GM12878 (cell line): ENCODE measurements around the gene SEC16A. TPM values are rescaled to one million over a fixed set of nuclear protein-coding genes. Genes with fewer than 3 reads are reported as not detected.

Experiments used
- BMI1 ChIP-seq: fragments of 450-650 bp; IDR thresholded peaks from 2 replicates; pipeline ENCODE4 v1.6.1; 2016; ENCODE audit warnings: mild to moderate bottlenecking, moderate library complexity, borderline replicate concordance
- CBX5 ChIP-seq: sonication (generic); IDR thresholded peaks from 2 replicates; pipeline ENCODE4 v1.6.1; 2016; ENCODE audit warnings: low read depth, moderate library complexity, mild to moderate bottlenecking, inconsistent platforms
- E4F1 ChIP-seq: fragments of 450-650 bp; IDR thresholded peaks from 2 replicates; pipeline ENCODE4 v1.6.1; 2018; ENCODE audit warnings: borderline replicate concordance, mild to moderate bottlenecking; ENCODE audit not compliant: partially characterized antibody
- ETV6 ChIP-seq, 2 experiments: fragments of 450-650 bp in 1 of 2; IDR thresholded peaks in 1 of 2; conservative IDR thresholded peaks in 1 of 2; 2 replicates each; pipeline ENCODE4 v1.6.1; 2014; ENCODE audit warnings: antibody characterized with exemption in 1 of 2, borderline replicate concordance in 1 of 2, low read depth in 1 of 2, mild to moderate bottlenecking in 1 of 2, moderate library complexity in 1 of 2
- GABPA ChIP-seq: IDR thresholded peaks from 2 replicates; pipeline ENCODE4 v1.6.1; 2014; ENCODE audit warnings: antibody characterized with exemption, low read depth, mild to moderate bottlenecking, inconsistent platforms
- IKZF1 ChIP-seq: fragments of 450-650 bp; conservative IDR thresholded peaks from 2 replicates; pipeline ENCODE4 v1.6.1; 2017; ENCODE audit warnings: antibody characterized with exemption, mild to moderate bottlenecking
- IKZF2 ChIP-seq, 2 experiments: fragments of 450-650 bp; IDR thresholded peaks; 2 replicates each; pipeline ENCODE4 v1.6.1; 2017; ENCODE audit warnings: mild to moderate bottlenecking in 2 of 2, moderate library complexity in 2 of 2
- KDM1A ChIP-seq: fragments of 200-600 bp; sonication (generic); IDR thresholded peaks from 2 replicates; pipeline ENCODE4 v1.6.1; 2016; ENCODE audit warnings: borderline replicate concordance
- KLF5 ChIP-seq: fragments of 450-650 bp; IDR thresholded peaks from 2 replicates; pipeline ENCODE4 v1.6.1; 2014; ENCODE audit warnings: mild to moderate bottlenecking; ENCODE audit not compliant: partially characterized antibody
- MYB ChIP-seq: fragments of 150-350 bp; IDR thresholded peaks from 2 replicates; pipeline ENCODE4 v1.6.1; 2014; ENCODE audit warnings: mild to moderate bottlenecking, low read depth, low read length, borderline replicate concordance
- RFX5 ChIP-seq: IDR thresholded peaks from 2 replicates; pipeline ENCODE4 v1.6.1; 2011; ENCODE audit warnings: low read depth, low read length, improper control_type of control experiment
- SUPT20H ChIP-seq: IDR thresholded peaks from 2 replicates; pipeline ENCODE4 v1.6.1; 2011; ENCODE audit warnings: low read depth, mild to moderate bottlenecking, low read length, moderate library complexity, borderline replicate concordance; ENCODE audit not compliant: control insufficient read depth
- TCF7 ChIP-seq: IDR thresholded peaks from 2 replicates; pipeline ENCODE4 v1.6.1; 2014; ENCODE audit warnings: antibody characterized with exemption, borderline replicate concordance
- WRNIP1 ChIP-seq: IDR thresholded peaks from 2 replicates; pipeline ENCODE4 v1.6.1; 2011; ENCODE audit warnings: low read depth, low read length, improper control_type of control experiment, borderline replicate concordance
- YY1 ChIP-seq: IDR thresholded peaks from 2 replicates; pipeline ENCODE4 v1.6.1; 2011; ENCODE audit warnings: low read depth, mild to moderate bottlenecking, low read length
- ZBED1 ChIP-seq: IDR thresholded peaks from 2 replicates; pipeline ENCODE4 v1.6.1; 2016; ENCODE audit warnings: borderline replicate concordance
- polyA plus RNA-seq, 11 experiments: library from polyadenylated mRNA; depleted of rRNA in 4 of 11; unstranded in 6 of 11; stranded (reverse) in 5 of 11; fragments of >200 nt; fragmentation: Nextera tagmentation in 4 of 11; fragmentation: Illumina TruSeq in 1 of 11; extraction: Ambion mirVana in 4 of 11; extraction: Trizol in 1 of 11; gene quantifications; 1 replicate in 1 of 11; 2 replicates in 10 of 11; pipeline versions ENCODE4 v1.2.1 to v1.2.3, GENCODE V29; 2011 to 2016; ENCODE audit warnings: inconsistent platforms in 2 of 11, missing spikeins in 2 of 11, low read depth in 1 of 11
- total RNA-seq, 4 experiments: library from RNA; depleted of rRNA in 3 of 4; stranded (reverse); fragments of >200 nt in 3 of 4; fragmentation: Illumina TruSeq in 1 of 4; extraction: Trizol in 1 of 4; gene quantifications; 2 replicates each; pipeline versions ENCODE4 v1.2.1 to v1.2.3, GENCODE V29; 2013 to 2021
- TF ChIP-seq, protein P1 (sequence below): fragments of 450-650 bp; IDR thresholded peaks from 2 replicates; pipeline ENCODE4 v1.6.1; 2014; ENCODE audit warnings: mild to moderate bottlenecking
- TF ChIP-seq, protein P2 (sequence below): fragments of 450-650 bp; IDR thresholded peaks from 2 replicates; pipeline ENCODE4 v1.6.1; 2018; ENCODE audit warnings: mild to moderate bottlenecking, low read depth, moderate library complexity; ENCODE audit not compliant: partially characterized antibody
- TF ChIP-seq, protein P3 (sequence below): fragments of 450-650 bp; IDR thresholded peaks from 2 replicates; pipeline ENCODE4 v1.6.1; 2017; ENCODE audit warnings: antibody characterized with exemption, mild to moderate bottlenecking, moderate library complexity

Gene SEC16A
- total and polyA plus RNA-seq, 10 of the 15 experiments (the other 5 are each of a cell fraction or from before 2014, with no cell fraction given), result 9.9 to 59.1 (median 21.7) TPM

- TF ChIP-seq SUPT20H (no peak), KLF5 (no peak), RFX5 (0 out of 2 replicates have a peak, but pooled peaks have one; percentile 19), MYB (no peak), KDM1A (no peak), WRNIP1 (no peak), TCF7 (no peak), IKZF2 (IDR thresholded peaks at IDR 0.05) (no peak), BMI1 (no peak), YY1 (peak; percentile 99), E4F1 (peak; percentile 23), ETV6 (conservative IDR thresholded peaks at IDR 0.05 in 1 of 2, IDR thresholded peaks at IDR 0.05 in 1 of 2; ENCODE audit: borderline replicate concordance in 1 of 2, low read depth in 1 of 2) (no peak), ZBED1 (no peak), GABPA (peak; percentile 90), CBX5 (no peak), IKZF1 (peak; percentile 54)
- TF ChIP-seq, protein P1, sequence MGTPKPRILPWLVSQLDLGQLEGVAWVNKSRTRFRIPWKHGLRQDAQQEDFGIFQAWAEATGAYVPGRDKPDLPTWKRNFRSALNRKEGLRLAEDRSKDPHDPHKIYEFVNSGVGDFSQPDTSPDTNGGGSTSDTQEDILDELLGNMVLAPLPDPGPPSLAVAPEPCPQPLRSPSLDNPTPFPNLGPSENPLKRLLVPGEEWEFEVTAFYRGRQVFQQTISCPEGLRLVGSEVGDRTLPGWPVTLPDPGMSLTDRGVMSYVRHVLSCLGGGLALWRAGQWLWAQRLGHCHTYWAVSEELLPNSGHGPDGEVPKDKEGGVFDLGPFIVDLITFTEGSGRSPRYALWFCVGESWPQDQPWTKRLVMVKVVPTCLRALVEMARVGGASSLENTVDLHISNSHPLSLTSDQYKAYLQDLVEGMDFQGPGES, result no peak
- TF ChIP-seq, protein P2, sequence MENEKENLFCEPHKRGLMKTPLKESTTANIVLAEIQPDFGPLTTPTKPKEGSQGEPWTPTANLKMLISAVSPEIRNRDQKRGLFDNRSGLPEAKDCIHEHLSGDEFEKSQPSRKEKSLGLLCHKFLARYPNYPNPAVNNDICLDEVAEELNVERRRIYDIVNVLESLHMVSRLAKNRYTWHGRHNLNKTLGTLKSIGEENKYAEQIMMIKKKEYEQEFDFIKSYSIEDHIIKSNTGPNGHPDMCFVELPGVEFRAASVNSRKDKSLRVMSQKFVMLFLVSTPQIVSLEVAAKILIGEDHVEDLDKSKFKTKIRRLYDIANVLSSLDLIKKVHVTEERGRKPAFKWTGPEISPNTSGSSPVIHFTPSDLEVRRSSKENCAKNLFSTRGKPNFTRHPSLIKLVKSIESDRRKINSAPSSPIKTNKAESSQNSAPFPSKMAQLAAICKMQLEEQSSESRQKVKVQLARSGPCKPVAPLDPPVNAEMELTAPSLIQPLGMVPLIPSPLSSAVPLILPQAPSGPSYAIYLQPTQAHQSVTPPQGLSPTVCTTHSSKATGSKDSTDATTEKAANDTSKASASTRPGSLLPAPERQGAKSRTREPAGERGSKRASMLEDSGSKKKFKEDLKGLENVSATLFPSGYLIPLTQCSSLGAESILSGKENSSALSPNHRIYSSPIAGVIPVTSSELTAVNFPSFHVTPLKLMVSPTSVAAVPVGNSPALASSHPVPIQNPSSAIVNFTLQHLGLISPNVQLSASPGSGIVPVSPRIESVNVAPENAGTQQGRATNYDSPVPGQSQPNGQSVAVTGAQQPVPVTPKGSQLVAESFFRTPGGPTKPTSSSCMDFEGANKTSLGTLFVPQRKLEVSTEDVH, result no peak
- TF ChIP-seq, protein P3, sequence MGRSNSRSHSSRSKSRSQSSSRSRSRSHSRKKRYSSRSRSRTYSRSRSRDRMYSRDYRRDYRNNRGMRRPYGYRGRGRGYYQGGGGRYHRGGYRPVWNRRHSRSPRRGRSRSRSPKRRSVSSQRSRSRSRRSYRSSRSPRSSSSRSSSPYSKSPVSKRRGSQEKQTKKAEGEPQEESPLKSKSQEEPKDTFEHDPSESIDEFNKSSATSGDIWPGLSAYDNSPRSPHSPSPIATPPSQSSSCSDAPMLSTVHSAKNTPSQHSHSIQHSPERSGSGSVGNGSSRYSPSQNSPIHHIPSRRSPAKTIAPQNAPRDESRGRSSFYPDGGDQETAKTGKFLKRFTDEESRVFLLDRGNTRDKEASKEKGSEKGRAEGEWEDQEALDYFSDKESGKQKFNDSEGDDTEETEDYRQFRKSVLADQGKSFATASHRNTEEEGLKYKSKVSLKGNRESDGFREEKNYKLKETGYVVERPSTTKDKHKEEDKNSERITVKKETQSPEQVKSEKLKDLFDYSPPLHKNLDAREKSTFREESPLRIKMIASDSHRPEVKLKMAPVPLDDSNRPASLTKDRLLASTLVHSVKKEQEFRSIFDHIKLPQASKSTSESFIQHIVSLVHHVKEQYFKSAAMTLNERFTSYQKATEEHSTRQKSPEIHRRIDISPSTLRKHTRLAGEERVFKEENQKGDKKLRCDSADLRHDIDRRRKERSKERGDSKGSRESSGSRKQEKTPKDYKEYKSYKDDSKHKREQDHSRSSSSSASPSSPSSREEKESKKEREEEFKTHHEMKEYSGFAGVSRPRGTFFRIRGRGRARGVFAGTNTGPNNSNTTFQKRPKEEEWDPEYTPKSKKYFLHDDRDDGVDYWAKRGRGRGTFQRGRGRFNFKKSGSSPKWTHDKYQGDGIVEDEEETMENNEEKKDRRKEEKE, result no peak
These were observed 72.1 kb downstream of the SEC16A start, which contains the start of the genes ENTR1 and PMPCA (continued) for GRCh38 chr9:136410500-136411287.
